Measurements from ENCODE around the gene TPD52L2.

TPD52L2 gene

GRCh38 chr20:63935447-63935846 lies 70.4 kb downstream of the TPD52L2 start:
- DNase-seq: no peak

- no peak for DNase-seq
These were observed 72.5 kb downstream of the TPD52L2 start for GRCh38 chr20:63937596-63937995.

- DNase-seq: no peak
These were observed 74.2 kb downstream of the TPD52L2 start for GRCh38 chr20:63939061-63939935.

GRCh38 chr20:63940071-63940471 lies 75.0 kb downstream of the TPD52L2 start:
- no peak for DNase-seq

GRCh38 chr20:63940472-63941266 lies 75.6 kb downstream of the TPD52L2 start:
- DNase-seq: no peak

Measured in hippocampal formation (tissue), 2 donors.